GM19328 (cell line): ENCODE measurements around the gene ATXN7L3.
A peak's percentile ranks its signal among the peaks of the same experiment; 100 is the strongest.

Experiments
- ATAC-seq: cut with Tn5 transposase; IDR thresholded peaks from one replicate; pipeline ENCODE4 v1.9.1; 2021; ENCODE audit warnings: mild to moderate bottlenecking, moderate library complexity; ENCODE audit not compliant: unreplicated experiment

ATXN7L3 gene

DNA sequence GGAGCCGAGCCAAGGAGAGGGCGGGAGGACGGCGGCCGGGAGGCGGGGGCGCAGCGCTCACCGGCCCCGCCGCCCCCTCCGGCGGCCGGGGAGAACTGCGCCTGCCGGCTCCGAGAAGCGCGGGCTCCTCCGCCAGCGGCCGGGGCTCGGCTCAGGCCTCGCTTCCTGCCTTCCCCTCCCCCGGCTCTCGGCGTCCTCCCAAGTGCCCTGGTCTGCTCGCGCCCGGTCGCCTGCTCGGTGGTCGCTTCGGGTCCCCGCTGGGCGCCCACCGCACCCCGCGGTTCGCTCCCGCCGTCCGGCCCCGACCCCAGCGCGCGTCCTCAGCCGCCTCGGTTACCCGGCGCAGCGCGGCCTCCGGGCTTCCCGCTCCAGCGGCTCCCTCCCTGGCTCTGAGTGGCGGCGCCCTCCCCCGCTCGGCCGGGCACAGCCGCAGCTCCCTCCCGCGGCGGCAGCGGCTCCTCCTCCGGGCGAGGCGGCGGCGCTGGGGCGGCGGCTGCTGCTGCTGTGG is 19.5 kb upstream of the ATXN7L3 start:
- ATAC-seq, result peak; percentile 32

DNA sequence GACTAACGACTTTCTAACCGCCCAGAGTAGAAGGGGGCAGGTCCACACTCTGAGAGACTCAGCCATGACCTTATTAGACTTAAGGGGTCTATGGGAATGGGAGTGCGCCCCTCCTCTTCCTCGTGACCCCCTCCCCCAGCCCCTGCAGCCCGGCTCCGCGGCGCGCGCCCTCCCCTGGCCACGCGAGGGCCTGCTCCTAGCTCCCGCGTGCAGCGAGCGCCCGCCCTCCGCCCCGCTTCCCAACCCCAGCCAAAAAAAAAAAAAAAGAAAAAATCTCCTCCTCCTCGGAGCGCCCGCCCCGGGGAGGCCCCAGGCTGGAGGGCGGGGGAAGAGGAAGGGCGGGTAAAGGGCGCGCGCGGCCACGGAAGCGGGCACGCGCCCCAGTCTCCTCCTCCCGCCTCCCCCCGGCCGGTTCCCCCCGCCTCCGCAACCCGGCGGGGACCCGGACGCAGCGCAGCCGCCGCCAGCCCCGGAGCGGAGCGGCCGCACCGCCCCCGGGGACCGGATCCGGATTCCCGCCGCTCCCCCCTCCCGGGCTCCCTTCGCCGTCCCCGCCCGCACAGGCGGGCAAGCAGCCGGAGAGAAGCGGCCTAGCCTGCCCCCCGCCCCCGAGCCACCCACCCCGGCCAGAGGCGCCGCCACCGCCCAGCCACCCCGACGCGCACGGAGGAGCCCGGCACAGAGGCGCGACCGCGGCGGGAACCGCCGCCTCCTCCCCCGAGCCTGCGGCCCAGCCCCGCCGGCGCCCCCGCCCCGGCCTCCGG is 18.8 kb upstream of the ATXN7L3 start:
- peak; percentile 35 for ATAC-seq

DNA sequence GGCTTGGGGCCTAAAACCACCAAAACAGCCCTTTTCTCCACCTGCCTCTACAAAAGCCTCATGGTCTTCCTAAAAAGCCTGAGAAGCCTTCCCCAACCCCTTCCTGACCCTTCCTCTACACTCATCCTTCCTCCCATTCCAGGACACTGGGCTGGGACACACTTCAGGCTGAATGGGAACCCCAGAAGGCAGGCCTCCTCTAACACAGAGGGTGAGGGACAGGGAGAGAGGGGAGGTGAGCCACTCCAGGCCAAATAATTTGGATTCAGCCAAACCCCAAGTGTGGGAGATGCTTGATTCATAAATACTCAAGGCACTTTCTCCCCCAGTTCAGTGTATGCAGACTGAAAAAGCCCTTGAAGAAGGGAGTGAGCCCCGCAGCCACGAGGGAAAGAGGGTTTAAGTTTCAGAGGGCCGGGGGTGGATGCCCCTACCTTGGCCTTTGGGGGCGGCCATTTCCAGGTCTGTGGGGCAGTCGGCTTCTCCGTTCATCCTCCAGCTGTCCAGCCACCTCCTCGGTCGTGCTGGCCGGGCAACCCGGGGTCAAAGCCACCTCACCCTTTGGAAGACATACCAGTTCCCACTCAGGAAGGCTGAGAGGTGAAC is 18.2 kb upstream of the ATXN7L3 start:
- no peak for ATAC-seq

DNA sequence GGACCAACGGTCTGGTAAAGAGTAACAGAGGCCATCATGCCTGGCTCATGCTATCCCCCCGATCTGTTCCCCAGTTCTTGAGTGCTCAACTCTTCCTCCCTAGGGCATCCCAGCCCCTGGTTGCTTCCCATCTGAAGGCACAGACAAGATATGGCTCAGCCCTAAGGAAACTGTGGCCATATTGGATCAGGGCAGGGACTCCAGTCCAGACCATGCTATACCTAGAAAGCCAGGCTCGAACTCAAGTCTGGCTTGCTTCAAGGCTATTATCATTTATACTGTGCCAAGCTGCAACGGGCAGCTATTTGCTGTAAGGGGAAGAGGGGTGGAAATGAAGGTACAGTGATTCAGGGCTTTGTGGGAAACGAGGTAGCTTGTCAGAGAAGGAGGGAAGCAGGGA is 17.0 kb upstream of the ATXN7L3 start:
- no peak for ATAC-seq

- ATAC-seq, result no peak
Measured at GRCh38 chr17:44216173-44216572, 16.5 kb upstream of the ATXN7L3 start.

DNA sequence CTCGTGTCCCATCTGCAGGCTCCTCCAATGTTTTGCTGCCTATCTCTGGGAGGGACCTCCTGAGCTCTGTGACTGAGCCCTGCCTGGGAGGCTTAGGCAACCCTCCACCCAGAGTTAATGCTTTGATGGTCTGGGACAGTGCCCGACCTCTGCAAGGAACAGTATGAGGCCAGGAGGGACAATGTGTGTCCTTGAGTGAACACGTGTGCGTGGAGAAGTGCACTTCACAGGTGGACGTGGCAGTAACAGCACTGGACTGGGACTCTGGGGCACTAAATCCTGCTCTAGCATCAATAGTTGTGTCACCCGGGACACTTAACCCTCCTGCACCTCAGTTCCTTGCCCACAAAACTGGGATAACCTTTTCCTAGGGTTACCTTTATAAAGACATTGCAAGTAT is 15.2 kb upstream of the ATXN7L3 start:
- no peak for ATAC-seq

DNA sequence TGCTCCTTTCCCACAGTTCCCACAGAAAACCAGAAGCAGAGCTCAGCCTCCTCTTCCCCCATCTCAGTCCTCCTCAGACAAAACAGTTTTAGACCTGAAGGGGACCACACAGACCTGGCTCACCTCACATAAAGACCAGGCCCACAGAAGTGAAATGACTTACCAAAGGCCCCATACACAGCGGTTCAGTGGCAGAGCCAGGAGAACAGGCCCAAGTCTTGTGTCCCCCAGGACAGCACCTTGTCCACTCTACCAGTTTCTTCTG is 14.5 kb upstream of the ATXN7L3 start:
- no peak for ATAC-seq

GRCh38 chr17:44213403-44214229 is 13.9 kb upstream of the ATXN7L3 start:
- ATAC-seq, result no peak

- ATAC-seq, result no peak
Measured at GRCh38 chr17:44212507-44213402, 13.1 kb upstream of the ATXN7L3 start.

DNA sequence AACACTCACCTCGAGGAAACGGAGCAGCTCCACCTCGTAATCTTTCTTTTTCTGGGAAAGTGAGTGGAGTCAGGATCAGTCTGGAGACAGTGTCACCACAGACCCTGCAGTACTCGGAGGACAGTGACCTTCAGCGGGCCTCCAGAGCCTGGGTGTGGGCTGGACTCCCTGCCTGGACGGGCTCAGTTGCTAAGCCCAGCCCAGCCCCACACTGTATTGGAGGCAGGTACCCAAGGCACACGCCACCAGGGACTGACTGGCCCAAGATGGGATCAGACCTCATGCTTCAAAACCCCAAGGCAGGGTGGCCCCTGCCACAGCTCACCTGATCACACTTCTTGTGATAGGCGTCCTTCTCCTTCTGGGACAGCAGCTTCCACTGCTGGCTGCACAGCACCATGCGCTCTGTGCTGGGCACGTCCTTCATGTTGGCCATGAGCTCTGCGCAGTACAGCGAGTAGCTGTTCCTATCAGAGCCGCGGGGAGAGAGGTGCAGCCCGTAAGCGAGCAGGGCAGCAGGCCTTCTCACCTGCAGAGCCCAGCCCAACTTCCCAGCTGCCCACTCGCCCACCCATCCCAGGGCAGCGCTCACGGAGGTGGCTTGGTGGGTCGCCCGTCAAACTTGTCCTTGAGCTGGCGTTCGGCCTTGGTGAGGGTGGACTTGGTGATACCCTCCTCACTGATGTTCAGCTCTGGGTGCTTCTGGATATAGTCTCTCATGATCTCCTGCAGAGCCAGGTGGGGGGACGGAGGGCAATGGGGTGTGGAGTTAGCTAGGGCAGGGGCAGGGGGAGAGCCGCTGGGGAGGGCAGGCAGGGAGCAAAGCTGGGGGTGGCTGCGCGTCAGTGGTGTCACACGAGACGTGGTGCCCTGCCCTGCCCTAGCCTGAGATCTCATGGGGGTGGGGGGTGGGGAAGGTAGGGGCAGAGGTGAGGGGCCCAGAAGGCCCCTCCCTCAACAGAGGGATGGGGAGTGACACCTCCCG is 11.9 kb upstream of the ATXN7L3 start:
- no peak for ATAC-seq

GRCh38 chr17:44210342-44211192 is 10.9 kb upstream of the ATXN7L3 start:
- peak; percentile 59 for ATAC-seq

DNA sequence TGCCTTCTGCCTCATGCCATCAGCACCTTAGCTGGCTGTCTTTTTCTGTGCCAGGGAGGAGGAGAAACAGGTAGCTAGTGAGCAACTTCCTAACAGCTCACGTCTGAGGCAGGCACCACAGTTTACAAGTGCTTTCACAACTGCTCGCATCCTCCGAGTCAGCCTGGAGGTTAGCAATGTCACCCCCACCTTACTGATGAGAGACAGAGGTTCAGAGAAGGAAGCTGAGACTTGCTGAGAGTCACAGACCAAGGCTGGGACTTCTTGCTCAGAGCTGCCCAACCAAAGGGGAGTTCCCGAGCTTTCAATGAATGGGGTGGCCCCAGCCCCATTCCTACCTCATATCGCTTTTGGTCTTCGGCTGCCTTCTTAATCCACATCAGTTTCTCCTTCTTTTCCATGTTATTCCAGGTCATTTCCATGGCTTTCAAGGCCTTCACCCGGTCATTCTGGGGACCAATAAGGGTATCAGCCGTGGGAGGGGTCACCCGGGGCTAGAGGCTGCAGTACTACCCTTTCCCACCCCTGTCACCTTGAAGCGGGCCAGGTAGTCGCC is 10.2 kb upstream of the ATXN7L3 start:
- no peak for ATAC-seq

- no peak for ATAC-seq
Measured at GRCh38 chr17:44207743-44208142, 8.1 kb upstream of the ATXN7L3 start.

DNA sequence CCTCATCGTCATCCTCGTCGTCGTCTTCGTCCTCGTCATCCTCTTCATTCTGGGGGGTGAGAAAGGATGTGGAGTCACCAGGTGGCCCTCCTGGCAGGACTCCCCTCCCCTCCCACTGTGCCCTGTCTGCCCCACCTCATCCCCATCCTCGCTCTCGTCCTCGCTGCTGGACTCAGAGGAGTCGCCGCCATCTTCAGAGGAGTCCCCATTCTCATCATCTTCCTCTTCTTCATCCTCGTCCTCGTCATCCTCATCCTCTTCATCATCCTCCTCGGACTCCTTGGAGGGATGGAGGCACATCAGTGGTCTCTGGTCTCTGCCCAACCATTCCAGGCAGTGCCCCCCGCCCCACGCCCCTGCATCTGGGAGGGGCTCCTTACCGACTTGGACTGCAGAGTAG is 7.6 kb upstream of the ATXN7L3 start:
- ATAC-seq, result no peak

GRCh38 chr17:44206825-44207155 is 7.1 kb upstream of the ATXN7L3 start:
- no peak for ATAC-seq

DNA sequence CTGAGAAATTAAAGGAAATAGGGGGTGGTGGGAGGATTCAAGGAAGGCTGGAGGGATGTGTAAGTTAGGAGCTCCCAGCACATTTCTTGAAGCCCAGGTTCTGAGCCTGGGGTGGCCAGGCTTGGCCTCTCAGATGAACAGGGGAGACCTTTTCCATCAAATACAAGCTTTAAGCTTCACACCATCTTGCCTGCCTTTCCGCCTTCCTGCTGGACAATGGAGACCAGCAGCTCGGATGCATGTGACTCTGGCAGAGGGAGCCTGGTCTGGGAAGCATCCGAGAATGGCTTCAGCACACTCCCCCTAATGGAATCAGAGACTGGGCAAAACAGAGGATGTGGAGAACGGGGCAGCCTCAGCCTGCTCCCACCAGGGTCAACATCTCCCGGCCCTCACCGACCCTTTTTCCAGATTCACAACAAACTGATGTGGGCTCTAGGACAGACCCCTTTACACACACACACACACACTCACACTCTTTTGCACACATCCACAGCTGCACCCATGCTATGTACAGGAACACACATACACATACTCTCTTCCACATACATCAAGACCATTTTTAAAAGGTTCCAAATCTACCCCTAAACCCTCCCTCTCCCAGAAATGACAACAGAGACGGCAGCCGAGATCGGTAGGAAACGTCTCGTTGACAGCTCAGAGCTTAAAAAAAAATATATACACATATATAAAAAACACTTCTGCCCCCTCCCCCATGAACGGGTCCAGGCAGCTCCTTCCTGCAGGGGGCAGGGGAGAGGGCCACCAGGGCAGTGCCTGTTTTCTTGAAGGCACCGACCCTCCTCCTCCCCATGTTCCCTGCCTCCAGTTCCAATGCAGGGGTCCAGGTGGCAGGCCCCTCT is 6.5 kb upstream of the ATXN7L3 start:
- no peak for ATAC-seq

- no peak for ATAC-seq
Measured at GRCh38 chr17:44204441-44204882, 4.8 kb upstream of the ATXN7L3 start.
